Esophagus muscularis mucosa (tissue), 4 donors: ENCODE measurements around the gene CBX4. TPM values are rescaled to one million over a fixed set of nuclear protein-coding genes. Genes with fewer than 3 reads are reported as not detected.

Experiments used
- DNase-seq: peaks from one replicate; pipeline ENCODE4 v3.0.0-alpha.2; 2017; ENCODE audit errors: extremely low spot score
- H3K27ac ChIP-seq, 4 donors: fragments of 200-600 bp; sonication (generic); replicated peaks in 1 of 4; 1 replicate in 3 of 4; 2 replicates in 1 of 4; pipeline ENCODE4 v1.5.1; 2016 to 2019; ENCODE audit warnings: mild to moderate bottlenecking in 1 of 4
- H3K27me3 ChIP-seq, 4 donors: fragments of 200-600 bp; sonication (generic); one replicate each; pipeline versions ENCODE4 v1.5.1 to v1.6.0; 2016 to 2019
- H3K36me3 ChIP-seq, 4 donors: fragments of 200-600 bp; sonication (generic); one replicate each; pipeline ENCODE4 v1.5.1; 2016 to 2019
- H3K4me1 ChIP-seq, 4 donors: fragments of 200-600 bp; sonication (generic); one replicate each; pipeline ENCODE4 v1.5.1; 2016 to 2019
- H3K4me3 ChIP-seq, 4 donors: fragments of 200-600 bp; sonication (generic); 1 replicate in 2 of 4; 2 replicates in 2 of 4; pipeline ENCODE4 v1.5.1; 2016 to 2019; ENCODE audit warnings: mild to moderate bottlenecking in 4 of 4, moderate library complexity in 1 of 4
- H3K9me3 ChIP-seq, 4 donors: fragments of 200-600 bp; sonication (generic); 1 replicate in 3 of 4; 2 replicates in 1 of 4; pipeline ENCODE4 v1.5.1; 2016 to 2019
- CTCF ChIP-seq, 3 experiments: fragments of 200-600 bp in 2 of 3; fragments of 450-650 bp in 1 of 3; sonication (generic) in 2 of 3; IDR thresholded peaks; one replicate each; pipeline ENCODE4 v1.5.1; 2017 to 2019; ENCODE audit warnings: antibody characterized with exemption in 3 of 3, mild to moderate bottlenecking in 2 of 3, moderate library complexity in 1 of 3
- EP300 ChIP-seq: sonication (generic); formaldehyde crosslinking; IDR thresholded peaks from one replicate; pipeline ENCODE4 v1.6.1; 2017; ENCODE audit warnings: antibody characterized with exemption
- POLR2A ChIP-seq: fragments of 450-650 bp; IDR thresholded peaks from one replicate; pipeline ENCODE4 v1.6.1; 2017; ENCODE audit warnings: antibody characterized with exemption, moderate library complexity, mild to moderate bottlenecking, low read depth
- POLR2AphosphoS5 ChIP-seq, 2 donors: sonication (generic); formaldehyde crosslinking; IDR thresholded peaks; one replicate each; pipeline ENCODE4 v1.6.1; 2017; ENCODE audit warnings: antibody characterized with exemption in 2 of 2
- WGBS: methylation state at CpG from one replicate; pipeline ENCODE4 v1.1.5; 2018; 5-methylcytosine and 5-hydroxymethylcytosine counted together
- intact Hi-C: fragments of 100-400 bp; cut with DNase I; formaldehyde crosslinking; loops from one replicate; pipeline ENCODE4 v1.15.1; 2023
- total RNA-seq, 4 donors: library from RNA; depleted of rRNA; stranded (reverse); fragments of >200 nt; gene quantifications; one replicate each; pipeline versions ENCODE4 v1.1.0 to v1.2.1, GENCODE V29; 2016

The CBX4 gene
- total RNA-seq, 4 donors from 2014 or later = 6.6 to 14.1 (median 12.3) TPM

- intact Hi-C loops = no loop called here
- no peaks in the 10 kb centered on the region for H3K36me3 ChIP-seq
- H3K27me3 ChIP-seq = peaks cover 63 to 100% (median 96%) of the 10 kb centered on the region in 4 donors
- TF ChIP-seq EP300 (no peak), POLR2A (no peak), CTCF (IDR thresholded peaks at IDR 0.05) (no peak), POLR2AphosphoS5 (IDR thresholded peaks at IDR 0.05) (no peak)
- H3K27ac ChIP-seq = no peak overlapping the region
- peaks cover 41 to 58% (median 51%) of the 10 kb centered on the region in 4 donors for H3K4me1 ChIP-seq
- H3K9me3 ChIP-seq = no peaks in the 10 kb centered on the region
- 53% methylated on average over 10 of the region's 13 CpGs for WGBS
- no peak for DNase-seq
- H3K4me3 ChIP-seq = no peak overlapping the region
Measured at GRCh38 chr17:79806863-79807720, 32.1 kb downstream of the CBX4 start.

GRCh38 chr17:79806446-79806760 is 32.8 kb downstream of the CBX4 start:
- Histone ChIP-seq H3K27me3 (peaks cover 64 to 100% (median 96%) of the 10 kb centered on the region in 4 donors), H3K4me3 (no peak overlapping the region), H3K27ac (no peak overlapping the region), H3K9me3 (no peaks in the 10 kb centered on the region), H3K4me1 (peaks cover 39 to 52% (median 45%) of the 10 kb centered on the region in 4 donors), H3K36me3 (no peaks in the 10 kb centered on the region)
- DNase-seq = no peak
- intact Hi-C loops = no loop called here
- WGBS = 28% methylated on average over 4 of the region's 4 CpGs
- TF ChIP-seq EP300 (no peak), CTCF (IDR thresholded peaks at IDR 0.05) (no peak), POLR2A (no peak), POLR2AphosphoS5 (IDR thresholded peaks at IDR 0.05) (no peak)

GRCh38 chr17:79804856-79805696 is 34.2 kb downstream of the CBX4 start:
- H3K27me3 ChIP-seq = peaks cover 64 to 100% (median 96%) of the 10 kb centered on the region in 4 donors
- no peak overlapping the region for H3K4me3 ChIP-seq
- H3K9me3 ChIP-seq = no peaks in the 10 kb centered on the region
- 35% methylated on average over 22 of the region's 22 CpGs for WGBS
- H3K4me1 ChIP-seq = peaks cover 37 to 52% (median 45%) of the 10 kb centered on the region in 4 donors
- H3K36me3 ChIP-seq = no peaks in the 10 kb centered on the region
- no peak overlapping the region for H3K27ac ChIP-seq
- intact Hi-C loops = no loop called here
- TF ChIP-seq POLR2AphosphoS5 (IDR thresholded peaks at IDR 0.05) = no peak
- TF ChIP-seq EP300 = no peak
- TF ChIP-seq CTCF (IDR thresholded peaks at IDR 0.05) = no peak
- TF ChIP-seq POLR2A = no peak
- DNase-seq = no peak

GRCh38 chr17:79803997-79804855 is 35.0 kb downstream of the CBX4 start:
- Histone ChIP-seq H3K4me1 (peaks cover 38 to 52% (median 45%) of the 10 kb centered on the region in 4 donors), H3K27me3 (peaks cover 69 to 100% (median 99%) of the 10 kb centered on the region in 4 donors), H3K36me3 (no peaks in the 10 kb centered on the region), H3K27ac (no peak overlapping the region), H3K9me3 (no peaks in the 10 kb centered on the region), H3K4me3 (peak overlapping the region in 2 of 4 donors; percentile 20 to 23)
- no peak for DNase-seq
- intact Hi-C loops = no loop called here
- 6% methylated on average over 40 of the region's 76 CpGs for WGBS
- no peak for TF ChIP-seq POLR2A
- TF ChIP-seq EP300 = no peak
- no peak for TF ChIP-seq POLR2AphosphoS5 (IDR thresholded peaks at IDR 0.05)
- no peak for TF ChIP-seq CTCF (IDR thresholded peaks at IDR 0.05)
